Fibroblast of the conjunctiva (primary cell): ENCODE measurements around the gene OR2A42.
"Not testable (repeated sequence)": the region's sequence is repeated elsewhere in the genome, so short reads cannot be mapped to it uniquely, and the experiment has no call there.

Source experiments
- DNase-seq: peaks from one replicate; pipeline ENCODE4 v3.0.0-alpha.2; 2010; ENCODE audit warnings: low read depth

The OR2A42 gene

DNA sequence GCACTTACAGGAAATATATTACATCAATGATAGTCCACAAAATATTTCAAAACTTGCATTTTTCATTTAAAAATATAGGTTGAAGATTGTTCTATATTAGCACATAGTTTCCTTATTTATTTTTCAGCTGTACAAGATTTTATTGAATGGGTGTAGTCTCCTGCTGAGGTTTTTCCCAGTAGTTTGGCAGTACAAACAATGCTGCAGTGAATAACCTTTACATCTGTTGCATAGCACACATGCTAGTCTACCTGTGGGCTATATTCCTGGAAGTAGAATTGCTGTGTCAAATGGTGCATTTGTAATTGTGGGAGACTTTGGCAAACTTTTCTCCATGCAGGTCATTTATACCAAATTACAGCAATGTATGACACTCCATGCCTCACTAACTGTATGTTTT is 18.9 kb downstream of the OR2A42 start:
- not testable (repeated sequence) for DNase-seq

- not testable (repeated sequence) for DNase-seq
Observed at GRCh38 chr7:144219149-144219548, 20.3 kb downstream of the OR2A42 start.

DNA sequence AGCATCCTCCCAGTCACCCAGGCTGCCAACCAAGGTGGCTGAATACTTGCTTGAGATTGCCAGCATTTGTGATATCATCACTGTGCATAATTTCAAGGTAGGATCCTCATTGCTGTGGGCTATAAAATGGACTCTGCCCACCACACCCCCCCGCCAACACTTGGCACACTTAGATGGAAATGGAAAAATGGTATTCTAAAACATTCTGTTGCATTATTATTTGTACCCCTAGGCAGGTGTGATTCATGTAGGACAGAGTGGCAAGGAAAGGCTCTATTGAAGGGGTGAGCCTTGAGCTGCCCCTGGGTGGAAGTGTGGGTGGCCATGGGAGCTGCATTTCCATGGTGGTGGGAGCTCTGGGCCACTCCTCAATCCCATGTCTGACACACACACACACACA is 20.8 kb downstream of the OR2A42 start:
- not testable (repeated sequence) for DNase-seq

GRCh38 chr7:144217200-144217599 is 22.2 kb downstream of the OR2A42 start:
- DNase-seq = not testable (repeated sequence)

DNA sequence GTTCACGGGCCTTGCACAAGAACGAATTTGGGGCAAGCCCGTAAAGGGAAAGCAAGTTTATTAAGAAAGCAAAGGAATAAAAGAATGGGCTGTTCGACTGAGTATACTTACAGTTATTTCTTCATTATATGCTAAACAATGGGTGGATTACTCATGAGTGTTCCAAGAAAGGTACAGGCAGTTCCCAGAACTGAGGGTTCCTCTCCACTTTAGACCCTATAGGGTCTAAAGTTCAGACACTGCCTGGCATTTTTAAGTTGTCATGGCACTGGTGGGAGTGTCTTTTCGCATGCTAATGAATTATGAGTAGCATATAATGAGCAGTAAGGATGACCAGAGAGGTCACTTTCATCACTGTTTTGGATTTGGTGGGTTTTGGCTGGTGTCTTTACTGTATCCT is 34.1 kb downstream of the OR2A42 start:
- DNase-seq = not testable (repeated sequence)

- DNase-seq = not testable (repeated sequence)
Observed at GRCh38 chr7:144203086-144203485, 36.3 kb downstream of the OR2A42 start.

GRCh38 chr7:144201978-144202377 is 37.4 kb downstream of the OR2A42 start:
- DNase-seq = not testable (repeated sequence)

DNA sequence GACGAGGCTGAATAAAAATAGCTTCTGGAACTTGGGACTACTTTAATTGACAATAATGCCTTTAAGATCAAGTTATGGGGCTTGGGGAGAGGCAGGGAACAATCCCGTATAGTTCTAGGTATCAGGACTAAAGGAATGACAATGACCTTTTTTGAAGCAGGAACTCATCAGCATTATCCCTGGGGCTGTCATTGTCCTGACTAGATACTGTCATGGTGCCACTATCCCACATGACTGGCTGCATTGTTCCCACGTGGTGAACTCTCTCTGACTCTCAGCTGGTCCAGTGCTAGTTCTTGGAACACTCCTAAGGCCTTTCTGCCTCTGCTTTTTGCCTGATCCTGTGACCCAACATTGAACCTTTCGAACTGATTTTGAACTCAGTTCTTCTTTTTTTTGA is 40.5 kb downstream of the OR2A42 start:
- not testable (repeated sequence) for DNase-seq

DNA sequence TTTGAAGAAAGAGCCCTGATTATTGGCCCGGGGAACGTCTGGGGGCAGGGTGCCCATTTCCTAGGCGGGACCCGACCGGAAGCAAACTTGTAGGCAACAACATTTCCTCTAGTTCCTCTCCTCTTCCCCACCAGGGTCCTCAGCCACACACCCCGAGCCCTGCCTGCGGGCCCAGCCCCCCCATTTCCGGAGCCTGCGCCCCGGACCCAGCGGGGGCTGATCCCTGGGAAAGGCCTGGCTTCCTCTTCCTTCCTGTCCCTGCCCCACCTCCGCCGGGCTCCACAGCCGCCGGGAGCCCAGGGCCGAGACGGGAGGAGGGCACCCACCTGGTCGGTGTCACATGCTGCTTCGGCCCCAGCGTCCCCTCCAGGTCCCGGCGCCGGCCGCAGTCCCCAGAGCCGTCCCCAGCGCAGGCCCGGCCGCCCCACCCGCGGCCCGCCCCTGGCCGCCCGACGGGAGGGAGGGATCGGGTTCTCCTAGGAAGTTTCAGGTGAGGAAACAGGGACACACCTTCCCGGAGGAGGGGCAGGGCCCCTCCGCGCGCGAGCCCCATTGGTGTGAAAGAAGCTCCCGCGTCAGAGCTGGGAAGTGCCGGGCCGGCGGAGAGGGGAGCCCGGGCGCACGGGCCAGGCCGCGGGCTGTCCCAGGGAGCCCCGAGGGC is 44.1 kb downstream of the OR2A42 start, which contains the start of gene ARHGEF35:
Gene ARHGEF35, minus strand, starts transcription at position 622 of the 661 bp plus-strand sequence. CDS start 7,450 bp downstream, outside the sequence.
- not testable (repeated sequence) for DNase-seq

GRCh38 chr7:144194453-144194852 is 45.0 kb downstream of the OR2A42 start:
- DNase-seq = not testable (repeated sequence)

- DNase-seq = not testable (repeated sequence)
Observed at GRCh38 chr7:144193782-144194181, 45.6 kb downstream of the OR2A42 start.

DNA sequence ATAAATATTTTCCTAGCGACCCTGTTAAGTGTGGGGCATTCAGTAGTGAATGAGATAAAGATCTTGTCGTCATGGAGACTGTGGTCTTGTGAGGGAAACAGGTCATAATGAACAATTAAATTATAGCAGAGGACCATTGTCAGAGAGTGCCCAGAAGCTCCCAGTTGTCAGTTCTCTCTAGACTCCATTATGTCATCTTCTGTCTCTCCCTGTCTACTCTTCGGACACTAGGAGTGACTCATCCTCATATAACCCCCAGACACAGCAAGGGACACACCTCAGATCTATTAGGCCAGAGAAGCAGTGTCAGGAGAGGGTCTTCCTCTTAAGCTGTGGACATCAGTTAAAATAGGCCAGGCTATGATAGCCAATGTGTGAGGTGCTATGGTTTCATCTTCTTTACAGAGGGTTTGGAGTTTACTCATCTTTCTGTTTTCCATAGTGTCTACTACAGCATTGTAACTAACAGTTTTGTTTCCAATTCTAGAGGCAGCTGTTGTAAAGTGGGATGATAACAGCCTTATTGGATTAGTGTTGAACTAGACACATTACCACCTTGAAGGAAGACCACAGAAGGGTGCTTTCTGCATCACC is 50.7 kb downstream of the OR2A42 start:
- not testable (repeated sequence) for DNase-seq

DNA sequence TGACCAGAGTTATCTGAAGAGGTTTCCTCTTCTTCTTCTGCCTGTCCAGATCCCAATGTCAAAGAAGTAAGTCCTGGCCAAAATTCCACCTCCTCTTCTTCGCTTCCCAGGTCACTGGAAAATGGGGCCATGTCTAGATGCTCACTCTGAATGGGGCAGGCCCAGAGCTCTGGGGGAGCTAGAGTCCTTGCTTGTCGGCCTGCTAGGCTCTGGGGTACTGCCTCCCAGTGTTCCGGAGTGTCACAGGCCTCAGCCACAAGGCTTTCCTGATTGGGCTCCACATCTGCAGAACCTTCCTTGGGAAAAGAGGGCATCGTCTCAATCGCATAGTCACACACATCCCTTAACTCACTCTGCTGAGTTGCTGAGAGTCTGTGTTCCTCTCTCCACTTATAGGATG is 51.6 kb downstream of the OR2A42 start:
- DNase-seq = not testable (repeated sequence)

- not testable (repeated sequence) for DNase-seq
Observed at GRCh38 chr7:144183166-144183565, 56.2 kb downstream of the OR2A42 start, which contains the start of gene CTAGE4. Gene CTAGE4 (plus strand): TSS chr7:144183466. CDS start chr7:144183504, 38 bp downstream.

- not testable (repeated sequence) for DNase-seq
Observed at GRCh38 chr7:144179165-144179479, 60.3 kb downstream of the OR2A42 start.

DNA sequence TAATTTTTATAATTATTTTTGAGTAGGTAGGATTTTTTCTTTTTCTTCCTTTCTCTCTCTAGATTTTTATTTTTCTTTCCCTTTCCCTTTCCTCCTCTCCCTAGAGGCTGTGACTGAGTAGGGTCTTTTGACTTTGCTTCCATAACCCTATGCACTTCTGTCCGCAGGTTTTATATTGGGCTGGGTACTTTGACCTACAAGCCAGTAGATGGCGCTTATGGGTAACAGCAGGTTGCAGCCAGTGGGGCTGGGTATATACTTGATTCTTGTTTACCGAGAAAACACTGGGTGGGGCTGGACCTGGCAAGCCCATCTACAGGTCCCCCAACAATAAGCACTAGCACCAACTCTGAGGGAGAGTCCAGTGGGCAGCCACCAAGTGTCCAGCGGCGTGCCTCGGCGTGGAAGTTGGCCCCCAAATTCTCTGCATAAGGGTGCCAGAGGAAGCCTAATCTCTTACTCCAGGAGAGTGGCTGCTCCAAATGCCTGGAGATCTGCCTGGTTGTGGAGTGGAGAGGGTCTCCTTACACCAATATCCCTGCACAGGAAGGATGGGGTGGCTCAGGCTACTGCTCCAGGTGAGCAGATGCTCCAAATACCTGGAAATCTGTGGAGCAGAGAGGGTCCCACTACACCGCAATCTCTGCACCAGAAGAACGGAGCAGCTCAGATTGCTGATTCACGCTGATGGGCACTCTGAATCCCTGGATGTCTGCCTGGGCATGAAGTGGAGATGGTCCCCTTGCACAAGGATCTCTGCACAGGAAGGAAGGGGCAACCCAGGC is 60.8 kb downstream of the OR2A42 start:
- peak; percentile 1 for DNase-seq
